Esophagus (tissue), 2 donors: ENCODE results near the gene DDX42. TPM values are rescaled to one million over a fixed set of nuclear protein-coding genes. Genes with fewer than 3 reads are reported as not detected.
"Not testable (repeated sequence)": the region's sequence is repeated elsewhere in the genome, so short reads cannot be mapped to it uniquely, and the experiment has no call there.

Source experiments
- H3K27ac ChIP-seq, 2 donors: one replicate each; pipeline ENCODE4 v1.5.1; 2013; ENCODE audit warnings: low read depth in 2 of 2, mild to moderate bottlenecking in 2 of 2, inconsistent platforms in 1 of 2, low read length in 1 of 2, moderate library complexity in 1 of 2
- H3K27me3 ChIP-seq, 2 donors: one replicate each; pipeline ENCODE4 v1.6.1; 2013; ENCODE audit warnings: low read length in 2 of 2, control low read depth in 1 of 2, mild to moderate bottlenecking in 1 of 2; ENCODE audit not compliant: insufficient read depth in 2 of 2, control insufficient read depth in 1 of 2
- H3K36me3 ChIP-seq, 2 donors: one replicate each; pipeline ENCODE4 v1.6.1; 2013; ENCODE audit warnings: low read length in 1 of 2; ENCODE audit not compliant: control insufficient read depth in 2 of 2, insufficient read depth in 2 of 2
- H3K4me1 ChIP-seq, 2 donors: one replicate each; pipeline ENCODE4 v1.6.1; 2013; ENCODE audit warnings: low read length in 1 of 2; ENCODE audit not compliant: control insufficient read depth in 2 of 2, insufficient read depth in 2 of 2
- H3K4me3 ChIP-seq, 2 donors: one replicate each; pipeline ENCODE4 v1.5.1; 2013; ENCODE audit warnings: low read length in 2 of 2, mild to moderate bottlenecking in 2 of 2, low read depth in 1 of 2, moderate library complexity in 1 of 2
- H3K9me3 ChIP-seq, 2 donors: one replicate each; pipeline ENCODE4 v1.6.1; 2013; ENCODE audit warnings: mild to moderate bottlenecking in 2 of 2, low read depth in 1 of 2, low read length in 1 of 2, moderate library complexity in 1 of 2; ENCODE audit not compliant: control insufficient read depth in 2 of 2, insufficient read depth in 1 of 2
- WGBS, 2 donors: extraction: QIAGEN DNeasy Blood & Tissue Kit; methylation state at CpG; one replicate each; pipeline ENCODE4 v1.1.7; 2013; 5-methylcytosine and 5-hydroxymethylcytosine counted together
- polyA plus RNA-seq, 2 donors: library from polyadenylated mRNA; stranded (reverse); fragments of 200-250 nt; gene quantifications; one replicate each; pipeline ENCODE4 v1.2.3, GENCODE V29; 2013
- donor health status: healthy with polysubstance abuse.
- donor health status: Bipolar disorder and iron deficiency.

The DDX42 gene
- polyA plus RNA-seq, 2 donors: 48.7 to 69.6 TPM

DNA sequence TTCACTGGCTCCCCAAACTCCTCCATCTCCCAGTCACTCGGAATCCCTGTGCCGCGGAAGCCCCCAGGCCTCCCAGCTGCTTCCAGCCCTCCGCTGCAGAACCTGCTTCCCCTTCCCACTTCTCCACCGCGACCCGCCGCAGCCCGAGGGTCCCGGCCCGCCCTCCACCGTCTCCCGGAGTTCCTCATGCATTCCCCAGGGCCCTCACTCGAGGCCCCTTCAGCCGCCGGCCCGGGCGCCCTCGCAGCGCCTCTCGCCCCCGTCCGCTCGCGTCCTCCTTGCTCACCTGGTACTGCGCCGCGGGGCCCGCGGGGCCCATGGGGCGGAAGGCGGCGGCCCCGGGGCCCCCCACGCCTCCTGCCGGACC lies 68.2 kb downstream of the DDX42 start:
- H3K27me3 ChIP-seq: no peaks in the 10 kb centered on the region
- peak overlapping the region; percentile 95 to 96 for H3K27ac ChIP-seq
- H3K4me1 ChIP-seq: peaks cover 22% of the 10 kb centered on the region in 2 donors
- H3K4me3 ChIP-seq: peak overlapping the region; percentile 94
- H3K9me3 ChIP-seq: no peaks in the 10 kb centered on the region
- peaks cover 0 to 3% of the 10 kb centered on the region in 2 donors for H3K36me3 ChIP-seq
- WGBS, 2 donors: 0 to 1% methylated on average over 24 to 36 of the region's 36 CpGs

DNA sequence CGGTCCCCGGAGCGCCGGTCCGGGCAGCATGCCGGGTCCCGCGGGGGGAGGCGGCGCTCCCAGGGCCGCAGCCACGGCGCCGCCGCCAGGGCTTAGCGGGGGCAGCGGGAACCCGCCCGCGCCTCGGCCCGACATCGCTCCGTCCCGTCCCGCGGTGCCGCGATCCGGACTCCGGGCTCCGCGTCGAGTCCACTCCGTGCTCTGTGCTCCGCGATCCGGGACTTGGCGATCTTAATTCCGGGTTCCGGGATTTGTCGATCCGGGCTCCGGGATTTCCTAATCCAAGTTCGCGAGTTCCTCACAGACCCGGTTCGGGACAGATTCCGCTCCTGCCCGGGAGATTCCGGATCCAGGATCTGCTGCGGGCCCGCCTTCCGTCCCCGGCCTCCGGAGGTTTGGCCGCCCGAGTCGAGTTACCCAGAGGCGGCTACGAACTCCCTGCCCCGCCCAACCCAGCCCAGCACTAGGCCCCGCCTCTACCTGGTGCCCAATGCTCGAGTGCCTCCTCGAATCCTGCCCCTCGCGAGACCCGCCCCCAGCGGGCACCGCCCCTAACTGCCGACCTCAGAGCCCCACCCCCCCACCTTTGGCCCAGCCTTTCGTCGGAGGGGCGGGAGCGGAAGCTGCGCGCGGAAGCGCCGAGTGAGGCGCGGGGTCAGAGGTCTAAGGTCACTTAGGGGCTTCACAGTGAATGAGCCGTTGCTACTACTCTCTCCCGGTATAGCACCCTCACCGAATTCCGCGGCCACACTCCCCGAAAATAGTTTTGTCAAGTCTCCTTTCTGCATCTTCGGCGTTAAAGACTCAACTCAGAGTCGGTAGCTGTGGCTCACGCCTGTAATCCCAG lies 68.8 kb downstream of the DDX42 start, which contains the start of gene SMARCD2:
Gene SMARCD2 (minus strand): TSS at position 146 of the 847 bp plus-strand sequence. CDS start 11 bp downstream, at position 135.
- peak within 1 kb of the TSS; percentile 94 for H3K4me3 ChIP-seq
- H3K27ac ChIP-seq: peak within 1 kb of the TSS; percentile 95 to 96
- H3K27me3 ChIP-seq: no peaks in the 10 kb centered on the region
- no peaks in the 10 kb centered on the region for H3K36me3 ChIP-seq
- H3K9me3 ChIP-seq: no peaks in the 10 kb centered on the region
- 0 to 1% methylated on average over 87 to 92 of the region's 92 CpGs for WGBS, 2 donors
- peaks cover 16% of the 10 kb centered on the region in 2 donors for H3K4me1 ChIP-seq

DNA sequence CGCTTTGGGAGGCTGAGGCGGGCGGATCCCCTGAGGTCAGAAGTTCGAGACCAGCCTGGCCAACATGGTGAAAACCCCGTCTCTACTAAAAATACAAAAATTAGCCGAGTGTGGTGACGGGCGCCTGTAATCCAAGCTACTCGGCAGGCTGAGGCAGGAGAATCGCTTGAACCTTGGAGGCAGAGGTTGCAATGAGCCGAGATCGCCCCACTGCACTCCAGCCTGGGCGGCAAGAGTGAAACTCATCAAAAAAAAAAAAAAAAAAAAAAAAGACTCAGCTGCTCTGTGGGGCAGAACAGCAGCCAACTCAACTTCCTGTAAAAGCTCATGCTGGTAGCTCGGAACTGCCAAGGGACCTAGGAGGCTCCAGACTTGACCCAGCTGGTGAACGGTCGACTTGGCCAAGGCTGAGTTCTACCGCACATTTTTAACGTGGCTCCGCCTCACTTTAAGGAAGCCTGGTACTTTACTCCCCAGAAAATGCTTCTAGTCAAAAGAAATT lies 69.5 kb downstream of the DDX42 start:
- H3K4me1 ChIP-seq, H3K27me3 ChIP-seq, H3K36me3 ChIP-seq, H3K9me3 ChIP-seq: not testable (repeated sequence)
- WGBS, 2 donors: 6 to 8% methylated on average over 19 of the region's 19 CpGs
- Histone ChIP-seq H3K4me3 (peak overlapping the region; percentile 47 to 57), H3K27ac (peak overlapping the region; percentile 88 to 95)

DNA sequence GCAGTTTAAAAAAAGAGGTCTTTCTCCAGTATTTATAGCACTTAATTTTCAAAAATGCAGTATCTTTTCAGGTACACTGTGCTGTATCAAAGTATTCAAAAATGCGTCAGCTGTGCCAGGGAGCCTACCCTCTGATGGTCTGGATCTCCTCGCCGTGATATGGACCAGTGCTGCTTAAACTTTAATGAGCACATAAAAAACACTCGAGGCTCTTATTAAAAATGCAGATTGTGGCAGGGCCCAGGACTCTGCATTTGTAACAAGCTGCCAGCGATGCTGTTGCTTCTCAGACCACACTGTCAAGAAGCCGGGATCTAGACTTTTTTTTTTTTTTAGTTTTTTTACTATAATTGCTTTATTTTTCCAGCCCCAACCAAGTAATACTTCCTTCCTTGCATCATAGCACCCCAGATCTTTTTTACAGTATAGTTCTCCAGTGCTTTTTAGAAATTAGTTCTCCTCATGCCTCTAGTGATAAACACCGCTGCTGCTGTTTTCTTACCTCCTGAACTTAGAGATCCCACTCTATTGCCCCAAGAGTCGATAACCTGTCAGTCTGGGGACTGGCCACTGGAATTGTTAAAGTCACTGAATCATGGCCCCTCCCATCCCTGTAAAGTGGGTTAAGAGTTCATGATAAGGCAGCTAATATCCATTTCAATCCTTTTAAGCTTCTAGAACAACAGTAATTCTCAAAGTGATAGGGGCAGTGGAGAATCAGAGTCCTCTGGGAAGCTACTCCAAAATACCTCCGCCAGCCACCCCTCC lies 70.1 kb downstream of the DDX42 start:
- peaks cover 6% of the 10 kb centered on the region in 2 donors for H3K4me1 ChIP-seq
- no peak overlapping the region for H3K4me3 ChIP-seq
- H3K36me3 ChIP-seq: no peaks in the 10 kb centered on the region
- H3K9me3 ChIP-seq: no peaks in the 10 kb centered on the region
- no peak overlapping the region for H3K27ac ChIP-seq
- 73 to 76% methylated on average over 9 of the region's 9 CpGs for WGBS, 2 donors
- no peaks in the 10 kb centered on the region for H3K27me3 ChIP-seq

DNA sequence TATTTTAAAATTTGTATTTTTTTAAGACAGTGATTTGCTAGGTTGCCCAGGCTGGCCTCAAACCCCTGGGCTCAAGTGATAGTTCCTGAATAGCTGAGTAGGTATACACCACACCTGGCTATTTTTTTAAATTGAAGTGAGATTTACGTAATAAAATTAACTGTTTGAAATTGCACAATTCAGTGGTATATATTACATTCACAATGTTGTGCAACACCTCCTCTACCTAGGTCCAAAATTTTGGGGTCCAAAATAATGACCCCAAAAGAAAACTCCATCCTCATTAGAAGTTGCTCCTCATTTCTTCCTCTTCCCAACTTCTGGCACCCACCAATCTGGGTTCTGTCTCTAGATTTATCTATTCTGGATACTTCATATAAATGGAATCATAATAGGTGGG lies 71.5 kb downstream of the DDX42 start:
- Histone ChIP-seq H3K4me1 (peaks cover 2 to 9% of the 10 kb centered on the region in 2 donors), H3K27me3 (no peaks in the 10 kb centered on the region), H3K27ac (no peak overlapping the region), H3K36me3 (no peaks in the 10 kb centered on the region), H3K9me3 (no peaks in the 10 kb centered on the region), H3K4me3 (no peak overlapping the region)
- 78 to 90% methylated on average over 1 of the region's 1 CpG for WGBS, 2 donors

DNA sequence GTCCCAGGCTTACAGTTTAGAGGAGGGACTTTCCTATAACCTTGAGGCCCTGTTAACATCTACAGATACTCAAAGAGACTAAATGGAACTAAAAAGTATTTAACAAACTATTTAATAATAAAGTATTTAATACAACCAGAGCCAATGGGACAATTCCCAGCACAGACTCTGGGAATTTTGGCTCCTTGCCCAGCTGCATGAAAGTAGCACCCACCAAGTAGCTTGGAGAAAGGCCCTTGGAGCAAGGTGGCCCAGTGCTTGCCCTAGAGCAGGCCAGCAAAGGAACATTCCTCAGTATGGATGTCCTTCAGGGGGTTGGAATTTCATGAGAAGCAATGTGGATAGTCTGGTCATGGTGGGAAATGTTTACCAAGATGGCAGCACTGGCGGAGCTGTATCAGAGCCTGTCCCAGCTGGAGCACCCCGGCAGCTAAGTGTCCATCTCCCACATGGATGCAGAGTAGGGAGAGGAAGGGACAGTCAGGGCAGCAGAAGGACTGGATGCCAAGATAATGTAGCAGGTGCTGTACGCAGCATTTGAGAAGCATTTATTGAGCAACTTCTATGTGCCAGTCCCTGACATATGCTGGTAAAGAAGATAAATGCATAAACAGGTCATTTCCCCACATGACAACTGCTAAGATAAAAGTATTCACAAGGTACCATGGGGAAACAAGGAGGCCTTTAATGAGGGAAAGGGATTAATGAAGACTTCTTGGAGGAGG lies 73.7 kb downstream of the DDX42 start:
- H3K4me1 ChIP-seq: peaks cover 0 to 4% of the 10 kb centered on the region in 2 donors
- H3K4me3 ChIP-seq: no peak overlapping the region
- 95 to 97% methylated on average over 3 of the region's 3 CpGs for WGBS, 2 donors
- no peak overlapping the region for H3K27ac ChIP-seq
- no peaks in the 10 kb centered on the region for H3K36me3 ChIP-seq
- H3K27me3 ChIP-seq: no peaks in the 10 kb centered on the region
- no peaks in the 10 kb centered on the region for H3K9me3 ChIP-seq

DNA sequence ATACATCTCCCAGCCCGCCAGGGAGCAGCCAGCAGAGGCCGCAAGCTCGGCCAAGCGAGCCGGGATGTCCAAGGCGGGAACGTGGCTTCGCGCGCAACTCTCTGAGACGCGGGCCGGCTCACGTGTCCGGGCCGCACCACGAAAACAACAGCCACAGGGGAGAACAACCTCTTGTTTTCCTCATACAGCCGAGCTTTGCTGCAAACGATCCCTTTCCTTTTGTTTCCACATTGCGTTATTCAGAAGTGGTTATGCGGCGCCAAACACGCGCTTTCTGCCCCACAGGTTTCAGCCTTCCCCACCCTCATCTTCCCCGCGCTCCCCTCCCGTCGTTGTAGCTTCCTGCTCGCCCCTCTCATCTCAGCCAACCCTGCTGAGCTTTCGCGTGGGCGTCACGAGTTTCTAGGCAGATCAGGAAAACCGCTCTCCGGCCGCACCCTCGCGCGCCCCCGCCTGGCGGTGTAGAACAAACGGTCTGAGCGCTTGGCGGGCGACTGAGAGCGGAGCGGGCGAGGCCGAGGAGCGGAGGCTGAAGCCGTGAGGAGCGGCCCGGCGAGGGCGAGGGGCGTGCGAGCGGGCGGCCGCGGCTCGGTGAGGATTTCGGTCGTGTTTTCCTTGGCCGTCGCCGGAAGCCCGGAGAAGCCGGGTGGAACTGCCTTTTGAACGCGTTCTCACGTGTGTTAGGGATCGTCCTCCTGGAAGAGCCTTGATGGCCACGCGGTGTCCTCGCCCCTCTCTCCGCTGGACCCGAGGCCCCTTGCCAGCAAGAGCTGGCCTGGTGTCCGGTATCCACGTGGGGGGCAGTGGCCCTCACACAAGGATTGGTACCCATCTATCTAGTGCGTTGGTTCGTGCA lies 75.1 kb downstream of the DDX42 start:
- H3K4me3 ChIP-seq: peak overlapping the region in 1 of 2 donors; percentile 4
- H3K36me3 ChIP-seq: no peaks in the 10 kb centered on the region
- H3K4me1 ChIP-seq: peaks cover 0 to 4% of the 10 kb centered on the region in 2 donors
- H3K9me3 ChIP-seq: no peaks in the 10 kb centered on the region
- no peaks in the 10 kb centered on the region for H3K27me3 ChIP-seq
- H3K27ac ChIP-seq: peak overlapping the region in 1 of 2 donors; percentile 66
- WGBS, 2 donors: 21% methylated on average over 82 of the region's 82 CpGs

DNA sequence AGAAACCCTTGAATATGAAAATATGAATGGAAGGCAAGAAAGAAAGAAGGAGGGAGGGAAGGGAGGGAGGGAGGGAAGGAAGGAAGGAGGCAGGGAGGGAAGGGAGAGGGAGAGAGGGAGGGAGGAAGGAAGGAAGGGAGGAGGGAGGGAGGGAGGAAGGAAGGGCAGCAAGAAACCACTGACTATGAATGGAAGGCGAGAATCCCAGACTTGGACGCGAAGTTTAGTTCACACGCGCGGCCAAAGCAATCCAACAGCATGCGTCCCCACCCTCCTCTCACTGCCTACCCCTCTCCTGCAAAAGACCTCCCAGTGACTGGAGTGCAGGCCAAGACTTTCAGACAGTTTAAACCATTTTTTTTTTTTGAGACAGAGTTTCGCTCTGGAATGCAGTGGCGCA lies 76.4 kb downstream of the DDX42 start:
- H3K4me3 ChIP-seq: no peak overlapping the region
- peaks cover 0 to 4% of the 10 kb centered on the region in 2 donors for H3K4me1 ChIP-seq
- no peaks in the 10 kb centered on the region for H3K36me3 ChIP-seq
- H3K27ac ChIP-seq: no peak overlapping the region
- H3K27me3 ChIP-seq: no peaks in the 10 kb centered on the region
- WGBS, 2 donors: 83 to 89% methylated on average over 9 of the region's 9 CpGs
- H3K9me3 ChIP-seq: no peaks in the 10 kb centered on the region
